ENCODE results near the gene PITPNC1. TPM values are rescaled to one million over a fixed set of nuclear protein-coding genes. Genes with fewer than 3 reads are reported as not detected.

Gene PITPNC1
- total and polyA plus RNA-seq, 4 donors, result 2.3 to 29.6 (median 17.8) TPM

GRCh38 chr17:67347826-67348225 is 29.3 kb upstream of the PITPNC1 start:
- no peaks in the 10 kb centered on the region for H3K9me3 ChIP-seq (ENCODE audit: control insufficient read depth, low read length)
- H3K27me3 ChIP-seq (ENCODE audit: control insufficient read depth in 1 of 2, insufficient read depth in 2 of 2, low read length in 1 of 2), result no peaks in the 10 kb centered on the region
- no peak for ATAC-seq (ENCODE audit: low FRiP score)
- 96 to 97% methylated on average over 3 of the region's 3 CpGs for WGBS, 2 donors
- peaks cover 3 to 5% of the 10 kb centered on the region in 2 donors for H3K36me3 ChIP-seq (ENCODE audit: control insufficient read depth in 1 of 2, insufficient read depth in 2 of 2, low read length in 1 of 2)
- H3K4me3 ChIP-seq (ENCODE audit: low read length in 2 of 2), result no peak overlapping the region
- intact Hi-C loops (cut with DNase I), result no loop called here
- DNase-seq, result no peak
- H3K4me1 ChIP-seq (ENCODE audit: control insufficient read depth in 1 of 2, insufficient read depth in 2 of 2, low read length in 2 of 2), result no peaks in the 10 kb centered on the region
- H3K27ac ChIP-seq (ENCODE audit: low read depth in 1 of 2, low read length in 2 of 2), result no peak overlapping the region

- 92 to 95% methylated on average over 1 of the region's 1 CpG for WGBS, 2 donors
- Histone ChIP-seq H3K36me3 (ENCODE audit: control insufficient read depth in 1 of 2, insufficient read depth in 2 of 2, low read length in 1 of 2) (peaks cover 4 to 5% of the 10 kb centered on the region in 2 donors), H3K27ac (ENCODE audit: low read depth in 1 of 2, low read length in 2 of 2) (no peak overlapping the region), H3K4me3 (ENCODE audit: low read length in 2 of 2) (no peak overlapping the region), H3K4me1 (ENCODE audit: control insufficient read depth in 1 of 2, insufficient read depth in 2 of 2, low read length in 2 of 2) (no peaks in the 10 kb centered on the region), H3K9me3 (ENCODE audit: control insufficient read depth, low read length) (no peaks in the 10 kb centered on the region), H3K27me3 (ENCODE audit: control insufficient read depth in 1 of 2, insufficient read depth in 2 of 2, low read length in 1 of 2) (no peaks in the 10 kb centered on the region)
- DNase-seq (no peak), ATAC-seq (ENCODE audit: low FRiP score) (no peak)
- intact Hi-C loops (cut with DNase I), result no loop called here
Observed at GRCh38 chr17:67349420-67349819, 27.7 kb upstream of the PITPNC1 start.

GRCh38 chr17:67353161-67353560 is 23.9 kb upstream of the PITPNC1 start:
- no peak for DNase-seq
- no peak overlapping the region for H3K4me3 ChIP-seq (ENCODE audit: low read length in 2 of 2)
- 91 to 93% methylated on average over 9 to 10 of the region's 10 CpGs for WGBS, 2 donors

GRCh38 chr17:67353929-67354574 is 23.0 kb upstream of the PITPNC1 start:
- H3K4me3 ChIP-seq (ENCODE audit: low read length in 2 of 2), result no peak overlapping the region
- intact Hi-C loops (cut with DNase I), result no loop called here
- DNase-seq, result no peak
- H3K27ac ChIP-seq (ENCODE audit: low read depth in 1 of 2, low read length in 2 of 2), result no peak overlapping the region
- no peaks in the 10 kb centered on the region for H3K9me3 ChIP-seq (ENCODE audit: control insufficient read depth, low read length)
- no peak for ATAC-seq (ENCODE audit: low FRiP score)
- H3K27me3 ChIP-seq (ENCODE audit: control insufficient read depth in 1 of 2, insufficient read depth in 2 of 2, low read length in 1 of 2), result no peaks in the 10 kb centered on the region
- peaks cover 0 to 6% of the 10 kb centered on the region in 2 donors for H3K36me3 ChIP-seq (ENCODE audit: control insufficient read depth in 1 of 2, insufficient read depth in 2 of 2, low read length in 1 of 2)
- WGBS, 2 donors, result 81 to 83% methylated on average over 8 of the region's 8 CpGs
- no peaks in the 10 kb centered on the region for H3K4me1 ChIP-seq (ENCODE audit: control insufficient read depth in 1 of 2, insufficient read depth in 2 of 2, low read length in 2 of 2)

More at GRCh38 chr17:67353161-67353560, 23.9 kb upstream of the PITPNC1 start:
- H3K4me1 ChIP-seq (ENCODE audit: control insufficient read depth in 1 of 2, insufficient read depth in 2 of 2, low read length in 2 of 2), result no peaks in the 10 kb centered on the region
- intact Hi-C loops (cut with DNase I), result no loop called here
- H3K9me3 ChIP-seq (ENCODE audit: control insufficient read depth, low read length), result no peaks in the 10 kb centered on the region
- no peak for ATAC-seq (ENCODE audit: low FRiP score)
- H3K27ac ChIP-seq (ENCODE audit: low read depth in 1 of 2, low read length in 2 of 2), result no peak overlapping the region
- H3K27me3 ChIP-seq (ENCODE audit: control insufficient read depth in 1 of 2, insufficient read depth in 2 of 2, low read length in 1 of 2), result no peaks in the 10 kb centered on the region
- peaks cover 5 to 7% of the 10 kb centered on the region in 2 donors for H3K36me3 ChIP-seq (ENCODE audit: control insufficient read depth in 1 of 2, insufficient read depth in 2 of 2, low read length in 1 of 2)

GRCh38 chr17:67358612-67359011 is 18.5 kb upstream of the PITPNC1 start:
- WGBS, 2 donors, result 69 to 76% methylated on average over 2 of the region's 2 CpGs
- no peaks in the 10 kb centered on the region for H3K9me3 ChIP-seq (ENCODE audit: control insufficient read depth, low read length)

GRCh38 chr17:67359960-67360791 is 16.9 kb upstream of the PITPNC1 start:
- 57 to 61% methylated on average over 8 of the region's 8 CpGs for WGBS, 2 donors
- H3K4me1 ChIP-seq (ENCODE audit: control insufficient read depth in 1 of 2, insufficient read depth in 2 of 2, low read length in 2 of 2), result peaks cover 0 to 3% of the 10 kb centered on the region in 2 donors

More at GRCh38 chr17:67358612-67359011, 18.5 kb upstream of the PITPNC1 start:
- peaks cover 0 to 7% of the 10 kb centered on the region in 2 donors for H3K36me3 ChIP-seq (ENCODE audit: control insufficient read depth in 1 of 2, insufficient read depth in 2 of 2, low read length in 1 of 2)
- DNase-seq (no peak), ATAC-seq (ENCODE audit: low FRiP score) (no peak)
- intact Hi-C loops (cut with DNase I), result no loop called here
- no peaks in the 10 kb centered on the region for H3K27me3 ChIP-seq (ENCODE audit: control insufficient read depth in 1 of 2, insufficient read depth in 2 of 2, low read length in 1 of 2)
- H3K27ac ChIP-seq (ENCODE audit: low read depth in 1 of 2, low read length in 2 of 2), result no peak overlapping the region
- H3K4me1 ChIP-seq (ENCODE audit: control insufficient read depth in 1 of 2, insufficient read depth in 2 of 2, low read length in 2 of 2), result peaks cover 0 to 3% of the 10 kb centered on the region in 2 donors
- no peak overlapping the region for H3K4me3 ChIP-seq (ENCODE audit: low read length in 2 of 2)

GRCh38 chr17:67360880-67361279 is 16.2 kb upstream of the PITPNC1 start:
- ATAC-seq (ENCODE audit: low FRiP score) (no peak), DNase-seq (no peak)
- Histone ChIP-seq H3K4me1 (ENCODE audit: control insufficient read depth in 1 of 2, insufficient read depth in 2 of 2, low read length in 2 of 2) (peaks cover 0 to 3% of the 10 kb centered on the region in 2 donors), H3K4me3 (ENCODE audit: low read length in 2 of 2) (no peak overlapping the region), H3K36me3 (ENCODE audit: control insufficient read depth in 1 of 2, insufficient read depth in 2 of 2, low read length in 1 of 2) (peaks cover 0 to 5% of the 10 kb centered on the region in 2 donors), H3K9me3 (ENCODE audit: control insufficient read depth, low read length) (no peaks in the 10 kb centered on the region), H3K27ac (ENCODE audit: low read depth in 1 of 2, low read length in 2 of 2) (no peak overlapping the region), H3K27me3 (ENCODE audit: control insufficient read depth in 1 of 2, insufficient read depth in 2 of 2, low read length in 1 of 2) (no peaks in the 10 kb centered on the region)
- 95% methylated on average over 1 of the region's 1 CpG for WGBS, 2 donors
- intact Hi-C loops (cut with DNase I), result loop anchor here in 1 of 2 donors (10.0 kb wide), 1 partner anchor 116 kb away; the partner anchor contains the start of gene HELZ

More at GRCh38 chr17:67359960-67360791, 16.9 kb upstream of the PITPNC1 start:
- intact Hi-C loops (cut with DNase I), result loop anchor here in 1 of 2 donors (10.0 kb wide), 1 partner anchor 115 kb away; the partner anchor contains the start of gene HELZ
- no peak for DNase-seq
- Histone ChIP-seq H3K36me3 (ENCODE audit: control insufficient read depth in 1 of 2, insufficient read depth in 2 of 2, low read length in 1 of 2) (peaks cover 0 to 6% of the 10 kb centered on the region in 2 donors), H3K9me3 (ENCODE audit: control insufficient read depth, low read length) (no peaks in the 10 kb centered on the region), H3K27me3 (ENCODE audit: control insufficient read depth in 1 of 2, insufficient read depth in 2 of 2, low read length in 1 of 2) (no peaks in the 10 kb centered on the region), H3K4me3 (ENCODE audit: low read length in 2 of 2) (no peak overlapping the region), H3K27ac (ENCODE audit: low read depth in 1 of 2, low read length in 2 of 2) (no peak overlapping the region)
- ATAC-seq (ENCODE audit: low FRiP score), result no peak

- ATAC-seq (ENCODE audit: low FRiP score) (no peak), DNase-seq (no peak)
- WGBS, 2 donors, result 92 to 94% methylated on average over 9 of the region's 9 CpGs
- intact Hi-C loops (cut with DNase I), result loop anchor here in 1 of 2 donors (10.0 kb wide), 1 partner anchor 117 kb away; the partner anchor contains the start of gene HELZ
- no peak overlapping the region for H3K27ac ChIP-seq (ENCODE audit: low read depth in 1 of 2, low read length in 2 of 2)
- no peaks in the 10 kb centered on the region for H3K9me3 ChIP-seq (ENCODE audit: control insufficient read depth, low read length)
- H3K27me3 ChIP-seq (ENCODE audit: control insufficient read depth in 1 of 2, insufficient read depth in 2 of 2, low read length in 1 of 2), result no peaks in the 10 kb centered on the region
- peaks cover 0 to 3% of the 10 kb centered on the region in 2 donors for H3K4me1 ChIP-seq (ENCODE audit: control insufficient read depth in 1 of 2, insufficient read depth in 2 of 2, low read length in 2 of 2)
- H3K36me3 ChIP-seq (ENCODE audit: control insufficient read depth in 1 of 2, insufficient read depth in 2 of 2, low read length in 1 of 2), result peaks cover 0 to 4% of the 10 kb centered on the region in 2 donors
- H3K4me3 ChIP-seq (ENCODE audit: low read length in 2 of 2), result no peak overlapping the region
Observed at GRCh38 chr17:67362173-67362572, 14.9 kb upstream of the PITPNC1 start.
